HG03095 (cell line): ENCODE results near the gene RPS15.
"Not testable (repeated sequence)": the region's sequence is repeated elsewhere in the genome, so short reads cannot be mapped to it uniquely, and the experiment has no call there.

Experiments used
- ATAC-seq: cut with Tn5 transposase; IDR thresholded peaks from one replicate; pipeline ENCODE4 v1.9.1; 2021; ENCODE audit warnings: moderate library complexity; ENCODE audit not compliant: unreplicated experiment

The RPS15 gene

DNA sequence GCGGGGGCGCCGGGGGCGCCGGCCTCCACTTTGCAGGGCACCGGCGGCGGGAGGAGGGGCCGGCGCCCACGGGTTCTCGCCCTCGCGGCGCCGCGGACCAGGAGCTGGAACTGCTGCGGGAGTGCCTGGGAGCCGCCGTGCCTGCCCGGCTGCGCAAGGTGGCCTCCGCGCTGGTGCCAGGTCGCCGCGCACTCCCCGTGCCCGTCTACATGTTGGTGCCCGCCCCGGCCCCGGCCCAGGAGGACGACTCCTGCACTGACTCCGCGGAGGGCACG is 29.0 kb downstream of the RPS15 start:
- no peak for ATAC-seq

DNA sequence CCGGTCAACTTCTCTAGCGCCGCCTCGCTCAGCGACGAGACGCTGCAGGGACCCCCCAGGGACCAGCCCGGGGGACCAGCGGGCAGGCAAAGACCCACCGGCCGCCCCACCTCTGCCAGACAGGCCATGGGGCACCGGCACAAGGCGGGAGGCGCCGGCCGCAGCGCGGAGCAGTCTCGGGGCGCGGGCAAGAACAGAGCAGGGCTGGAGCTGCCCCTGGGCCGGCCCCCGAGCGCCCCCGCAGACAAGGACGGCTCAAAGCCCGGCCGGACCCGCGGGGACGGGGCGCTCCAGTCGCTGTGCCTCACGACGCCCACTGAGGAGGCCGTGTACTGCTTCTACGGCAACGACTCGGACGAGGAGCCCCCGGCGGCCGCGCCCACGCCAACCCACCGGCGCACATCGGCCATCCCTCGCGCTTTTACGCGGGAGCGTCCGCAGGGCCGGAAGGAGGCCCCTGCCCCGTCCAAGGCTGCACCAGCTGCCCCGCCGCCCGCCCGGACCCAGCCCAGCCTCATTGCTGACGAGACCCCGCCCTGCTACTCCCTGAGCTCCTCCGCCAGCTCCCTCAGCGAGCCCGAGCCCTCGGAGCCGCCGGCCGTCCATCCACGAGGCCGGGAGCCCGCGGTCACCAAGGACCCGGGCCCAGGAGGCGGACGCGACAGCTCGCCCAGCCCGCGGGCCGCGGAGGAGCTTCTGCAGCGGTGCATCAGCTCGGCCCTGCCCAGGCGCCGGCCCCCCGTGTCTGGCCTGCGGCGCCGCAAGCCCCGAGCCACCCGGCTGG is 29.5 kb downstream of the RPS15 start:
- ATAC-seq, result no peak

DNA sequence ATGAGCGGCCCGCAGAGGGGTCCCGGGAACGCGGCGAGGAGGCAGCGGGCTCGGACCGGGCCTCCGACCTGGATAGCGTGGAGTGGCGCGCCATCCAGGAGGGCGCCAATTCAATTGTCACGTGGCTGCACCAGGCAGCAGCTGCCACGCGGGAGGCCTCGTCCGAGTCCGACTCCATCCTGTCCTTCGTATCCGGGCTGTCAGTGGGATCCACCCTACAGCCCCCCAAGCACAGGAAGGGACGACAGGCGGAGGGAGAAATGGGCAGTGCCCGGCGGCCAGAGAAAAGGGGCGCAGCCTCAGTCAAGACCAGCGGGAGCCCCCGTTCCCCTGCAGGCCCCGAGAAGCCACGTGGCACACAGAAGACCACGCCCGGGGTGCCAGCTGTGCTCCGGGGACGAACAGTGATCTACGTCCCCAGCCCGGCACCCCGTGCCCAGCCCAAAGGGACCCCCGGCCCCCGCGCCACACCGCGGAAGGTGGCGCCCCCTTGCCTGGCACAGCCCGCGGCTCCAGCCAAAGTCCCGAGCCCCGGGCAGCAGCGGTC is 30.2 kb downstream of the RPS15 start:
- ATAC-seq, result no peak

DNA sequence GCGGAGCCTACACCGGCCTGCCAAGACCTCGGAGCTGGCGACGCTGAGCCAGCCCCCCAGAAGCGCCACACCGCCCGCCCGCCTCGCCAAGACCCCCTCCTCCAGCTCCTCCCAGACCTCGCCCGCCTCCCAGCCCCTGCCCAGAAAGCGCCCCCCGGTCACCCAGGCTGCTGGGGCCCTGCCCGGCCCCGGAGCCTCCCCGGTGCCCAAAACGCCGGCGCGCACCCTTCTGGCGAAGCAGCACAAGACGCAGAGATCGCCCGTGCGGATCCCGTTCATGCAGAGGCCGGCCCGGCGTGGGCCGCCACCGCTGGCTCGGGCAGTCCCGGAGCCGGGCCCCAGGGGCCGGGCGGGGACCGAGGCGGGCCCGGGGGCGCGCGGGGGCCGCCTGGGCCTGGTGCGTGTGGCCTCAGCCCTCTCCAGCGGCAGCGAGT is 30.6 kb downstream of the RPS15 start:
- no peak for ATAC-seq

DNA sequence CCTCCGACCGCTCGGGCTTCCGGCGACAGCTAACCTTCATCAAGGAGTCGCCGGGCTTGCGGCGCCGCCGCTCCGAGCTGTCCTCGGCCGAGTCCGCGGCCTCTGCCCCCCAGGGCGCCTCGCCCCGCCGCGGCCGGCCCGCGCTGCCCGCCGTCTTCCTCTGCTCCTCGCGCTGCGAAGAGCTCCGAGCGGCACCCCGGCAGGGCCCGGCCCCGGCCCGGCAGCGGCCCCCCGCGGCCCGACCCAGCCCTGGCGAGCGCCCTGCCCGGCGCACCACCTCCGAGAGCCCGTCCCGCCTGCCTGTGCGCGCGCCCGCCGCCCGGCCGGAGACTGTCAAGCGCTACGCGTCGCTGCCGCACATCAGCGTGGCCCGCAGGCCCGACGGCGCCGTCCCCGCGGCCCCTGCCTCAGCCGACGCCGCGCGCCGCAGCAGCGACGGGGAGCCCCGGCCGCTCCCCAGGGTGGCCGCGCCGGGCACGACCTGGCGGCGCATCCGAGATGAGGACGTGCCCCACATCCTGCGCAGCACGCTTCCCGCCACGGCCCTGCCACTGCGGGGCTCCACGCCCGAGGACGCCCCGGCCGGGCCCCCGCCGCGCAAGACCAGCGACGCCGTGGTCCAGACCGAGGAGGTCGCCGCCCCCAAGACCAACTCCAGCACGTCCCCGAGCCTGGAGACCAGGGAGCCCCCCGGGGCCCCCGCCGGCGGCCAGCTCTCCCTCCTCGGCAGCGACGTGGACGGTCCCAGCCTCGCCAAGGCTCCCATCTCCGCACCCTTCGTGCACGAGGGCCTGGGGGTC is 31.3 kb downstream of the RPS15 start:
- no peak for ATAC-seq

DNA sequence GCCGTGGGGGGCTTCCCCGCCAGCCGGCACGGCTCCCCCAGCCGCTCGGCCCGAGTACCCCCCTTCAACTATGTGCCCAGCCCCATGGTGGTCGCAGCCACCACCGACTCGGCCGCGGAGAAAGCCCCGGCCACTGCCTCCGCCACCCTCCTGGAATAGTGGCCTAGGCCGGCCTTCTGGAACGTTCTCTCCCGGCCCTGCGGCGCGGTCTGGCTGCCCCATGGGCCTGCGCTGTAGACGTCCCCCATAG is 31.8 kb downstream of the RPS15 start:
- ATAC-seq, result no peak

DNA sequence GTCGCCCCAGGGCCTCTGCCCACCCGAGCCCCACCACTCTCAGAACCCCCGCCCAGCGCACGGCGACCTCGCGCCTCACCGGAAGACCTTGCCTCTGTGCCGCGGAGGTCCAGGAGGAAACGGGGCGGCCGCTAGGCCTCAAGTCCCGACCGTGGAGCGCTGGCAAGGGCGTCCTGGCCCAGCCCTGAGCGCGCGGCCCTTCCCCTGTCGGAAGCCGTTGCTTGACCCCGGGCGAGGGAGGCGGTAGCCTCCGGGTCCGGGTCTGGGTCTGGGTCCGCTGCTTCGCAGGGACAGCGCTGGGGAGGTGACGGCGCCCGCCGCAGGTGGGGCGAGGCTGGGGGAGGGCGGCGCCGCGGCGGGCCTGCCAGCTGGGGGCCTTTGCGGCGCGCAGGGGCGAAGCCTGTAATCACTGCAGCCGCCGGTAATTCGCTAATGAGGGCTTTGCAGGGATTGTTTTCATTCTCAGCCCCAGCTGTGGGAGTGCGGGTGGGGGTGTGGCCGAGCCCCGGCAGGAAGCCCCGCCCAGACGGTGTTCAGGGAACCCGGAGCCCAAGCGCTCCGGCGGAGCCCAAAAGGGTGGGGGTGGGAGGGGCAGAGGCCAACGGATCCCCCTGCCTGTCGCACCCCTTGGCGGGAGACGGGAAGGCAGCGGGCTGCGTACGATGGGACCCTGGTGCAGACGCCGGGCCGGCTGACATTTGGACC is 32.3 kb downstream of the RPS15 start:
- ATAC-seq, result no peak

DNA sequence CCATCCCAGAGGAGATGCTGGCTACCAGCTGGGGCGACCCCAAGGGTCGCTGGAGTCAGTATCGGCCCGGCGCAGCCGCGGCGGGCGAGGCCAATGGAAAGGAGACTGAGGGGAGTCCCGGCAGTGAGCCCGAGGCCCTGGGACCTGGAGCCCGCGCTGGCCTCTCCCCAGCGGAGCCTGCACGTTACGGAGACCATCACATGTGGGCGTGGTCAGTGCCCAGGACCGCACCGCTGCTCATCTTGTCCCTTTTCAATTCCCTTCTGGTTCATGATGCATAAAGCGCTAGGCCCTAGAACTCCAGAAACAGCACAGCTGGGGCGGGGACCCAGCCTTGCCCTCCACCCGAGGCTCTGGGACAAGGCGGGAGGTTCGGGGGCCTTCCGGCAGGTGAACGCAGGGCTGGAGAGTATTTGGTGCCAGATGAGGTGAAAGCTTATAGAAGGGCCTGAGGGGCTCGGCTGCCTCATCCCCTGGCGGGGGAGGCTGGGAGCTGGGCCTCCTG is 32.9 kb downstream of the RPS15 start:
- ATAC-seq, result no peak

DNA sequence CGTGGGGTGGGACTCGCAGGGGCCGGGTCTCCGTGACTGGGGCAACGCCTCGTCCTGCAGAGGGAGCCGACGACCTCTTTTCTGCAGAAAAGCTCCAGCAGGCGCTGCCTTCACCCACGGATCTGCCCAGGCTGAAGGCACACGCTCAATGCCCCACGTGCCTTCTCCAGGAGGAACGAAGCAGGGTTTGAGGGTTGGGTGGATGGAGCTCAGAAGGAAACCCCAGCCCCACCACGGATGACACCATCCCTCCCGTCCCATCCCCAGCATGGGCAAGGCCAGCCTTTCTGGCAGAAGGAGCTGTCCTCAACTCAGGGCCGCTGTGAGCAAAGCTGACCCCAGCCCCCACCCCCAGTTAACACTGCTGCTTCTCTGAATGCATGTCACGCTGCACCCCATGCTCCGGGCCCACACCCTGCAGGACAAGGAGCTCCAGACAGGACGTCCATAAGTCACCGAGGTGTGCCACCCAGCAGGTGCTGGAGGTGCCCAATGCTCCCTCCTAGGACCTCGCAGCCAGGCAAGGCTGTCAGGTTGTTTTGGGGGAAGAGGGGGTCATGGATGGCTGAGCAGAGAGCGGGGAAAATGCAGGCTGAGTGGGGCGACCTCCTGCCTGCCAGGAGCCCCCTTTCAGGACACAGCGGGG is 33.4 kb downstream of the RPS15 start:
- no peak for ATAC-seq

DNA sequence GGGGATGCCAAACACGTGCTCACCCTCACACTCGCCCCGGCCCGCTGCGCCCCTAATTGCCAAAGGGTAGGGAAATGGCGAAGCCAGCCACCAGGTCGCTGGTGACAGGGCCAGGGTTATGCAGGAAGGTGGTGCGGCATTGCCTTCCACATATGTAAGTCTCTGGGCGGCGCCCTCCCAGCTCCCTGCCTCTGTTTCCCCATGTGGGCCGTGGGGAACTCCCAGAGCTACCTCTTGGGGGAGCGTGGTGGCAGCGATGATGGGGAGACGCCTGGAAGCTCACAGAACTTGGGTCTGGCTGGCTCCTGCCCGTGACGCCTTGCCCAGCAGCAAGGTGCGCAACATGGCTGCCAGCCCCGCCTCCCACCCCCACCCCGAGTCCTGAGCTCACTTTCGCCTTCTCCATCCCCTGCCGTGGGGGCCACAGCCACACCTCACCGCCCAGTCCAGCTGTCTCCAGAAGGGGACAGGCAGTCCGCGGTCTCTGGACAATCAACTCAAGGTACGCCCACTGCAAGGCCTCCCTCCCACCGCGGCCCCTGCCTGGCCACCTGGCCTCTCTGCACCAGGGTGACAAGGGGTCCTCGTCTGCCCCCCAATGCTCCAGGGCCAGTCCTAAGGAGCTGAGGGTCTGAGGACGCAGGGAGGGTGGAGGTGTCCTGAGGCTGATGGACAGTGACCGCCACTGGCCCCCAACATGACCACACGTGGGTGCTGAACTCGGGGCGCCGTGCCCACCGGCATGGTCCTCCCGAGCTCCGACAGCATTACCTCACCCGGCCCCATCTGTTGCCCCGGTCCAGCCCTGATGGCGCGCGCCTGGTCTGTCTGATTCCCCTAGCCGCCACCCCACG is 34.3 kb downstream of the RPS15 start:
- no peak for ATAC-seq

DNA sequence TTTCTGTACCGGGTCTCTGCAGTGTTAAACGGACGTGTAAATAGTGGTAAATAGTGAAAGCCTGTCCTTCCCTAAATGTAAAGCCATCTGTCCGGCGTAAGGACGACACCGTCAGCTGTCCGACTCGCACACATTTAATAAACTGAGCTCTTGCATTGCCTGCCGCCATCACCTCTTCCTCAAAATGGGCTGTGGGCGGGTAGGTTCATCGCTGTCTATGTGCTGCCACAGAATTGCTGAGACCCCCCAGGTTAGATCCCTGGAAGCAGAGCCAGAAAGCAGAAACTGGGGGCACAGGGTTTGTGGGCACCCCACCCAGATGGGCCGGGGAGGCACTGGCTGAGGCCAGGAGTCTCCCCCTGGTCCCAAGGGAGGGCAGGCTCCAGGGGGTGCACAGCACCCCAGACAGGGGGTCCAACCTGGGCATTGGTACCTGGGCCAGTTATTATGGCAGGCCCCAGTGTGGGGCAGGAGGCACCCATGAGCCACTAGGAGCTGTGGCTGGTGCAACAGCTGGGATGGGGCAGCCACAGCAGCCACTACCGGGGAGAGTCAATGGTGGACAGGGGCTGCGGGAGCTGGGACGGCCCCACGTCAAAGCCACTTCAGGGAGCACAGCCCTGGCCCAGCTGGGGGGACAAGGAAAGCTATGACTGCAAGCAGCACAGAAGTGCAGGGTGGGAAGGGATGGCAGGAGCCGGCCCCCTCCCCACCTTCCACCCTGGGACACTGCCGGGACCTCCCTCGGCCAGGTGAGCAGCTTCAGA is 35.1 kb downstream of the RPS15 start:
- ATAC-seq, result no peak

DNA sequence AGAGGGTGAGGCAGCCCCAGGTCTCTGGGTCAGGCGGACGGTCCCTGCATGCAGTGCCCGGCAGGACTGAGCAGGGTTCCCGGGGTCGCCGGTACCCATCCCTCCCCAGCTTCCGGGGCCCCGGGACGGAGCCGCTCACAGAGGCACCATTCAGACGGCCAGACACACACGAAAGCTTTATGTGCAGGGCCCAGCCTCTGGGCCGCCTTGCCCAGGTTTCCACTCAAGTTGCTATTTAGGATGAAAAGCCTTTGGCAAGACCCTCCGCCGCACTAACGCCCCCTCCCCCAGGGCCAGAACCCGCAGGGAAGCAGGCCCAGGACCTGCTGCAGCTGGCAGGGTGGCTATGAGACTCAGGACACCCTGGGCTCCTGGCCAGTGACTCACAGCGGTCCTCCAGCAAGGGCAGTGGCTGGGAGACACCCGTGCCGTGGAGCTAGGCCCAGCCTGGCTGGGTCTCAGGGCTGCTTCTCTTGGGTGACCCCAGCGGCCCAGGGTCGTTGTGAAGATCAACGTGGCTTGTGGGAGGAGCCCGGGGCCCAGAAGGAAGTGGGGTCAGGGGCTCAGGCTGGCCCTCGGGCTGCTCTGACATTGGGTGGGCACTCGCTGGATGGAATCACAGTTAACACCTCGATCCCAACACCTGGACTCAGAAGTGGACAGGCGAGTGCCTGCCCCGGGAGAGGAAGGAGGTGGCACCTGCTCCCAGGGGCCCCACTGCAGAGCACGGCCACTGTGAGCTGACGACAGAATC is 36.0 kb downstream of the RPS15 start:
- no peak for ATAC-seq

DNA sequence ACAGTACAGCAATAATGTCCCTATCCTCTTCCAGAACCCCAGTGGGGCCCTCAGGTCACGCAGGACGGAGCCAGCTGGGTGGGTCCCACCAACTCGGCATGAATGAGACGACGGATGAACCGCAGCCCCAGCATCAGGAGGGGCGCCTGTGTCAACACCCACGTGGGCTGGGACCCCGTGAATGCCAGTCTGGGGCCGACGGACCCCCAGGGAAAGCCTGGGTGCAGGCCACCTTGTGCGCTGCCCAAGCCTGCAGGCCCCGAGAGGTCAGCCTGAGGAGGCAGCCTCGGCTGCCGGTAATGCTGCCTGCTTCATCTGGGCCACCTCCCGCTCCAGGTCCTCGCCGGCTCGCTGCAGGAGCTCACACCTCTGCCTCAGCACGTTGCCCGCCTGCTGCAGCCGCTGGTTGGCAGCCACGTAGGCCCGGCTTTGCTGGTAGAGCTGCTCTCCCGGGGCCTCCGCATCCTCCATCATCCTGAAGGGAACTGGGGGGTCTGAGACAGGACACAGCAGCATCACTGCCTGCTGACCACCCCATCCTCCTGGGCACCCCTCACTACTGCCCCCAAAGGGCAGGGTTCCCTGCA is 36.7 kb downstream of the RPS15 start:
- no peak for ATAC-seq

DNA sequence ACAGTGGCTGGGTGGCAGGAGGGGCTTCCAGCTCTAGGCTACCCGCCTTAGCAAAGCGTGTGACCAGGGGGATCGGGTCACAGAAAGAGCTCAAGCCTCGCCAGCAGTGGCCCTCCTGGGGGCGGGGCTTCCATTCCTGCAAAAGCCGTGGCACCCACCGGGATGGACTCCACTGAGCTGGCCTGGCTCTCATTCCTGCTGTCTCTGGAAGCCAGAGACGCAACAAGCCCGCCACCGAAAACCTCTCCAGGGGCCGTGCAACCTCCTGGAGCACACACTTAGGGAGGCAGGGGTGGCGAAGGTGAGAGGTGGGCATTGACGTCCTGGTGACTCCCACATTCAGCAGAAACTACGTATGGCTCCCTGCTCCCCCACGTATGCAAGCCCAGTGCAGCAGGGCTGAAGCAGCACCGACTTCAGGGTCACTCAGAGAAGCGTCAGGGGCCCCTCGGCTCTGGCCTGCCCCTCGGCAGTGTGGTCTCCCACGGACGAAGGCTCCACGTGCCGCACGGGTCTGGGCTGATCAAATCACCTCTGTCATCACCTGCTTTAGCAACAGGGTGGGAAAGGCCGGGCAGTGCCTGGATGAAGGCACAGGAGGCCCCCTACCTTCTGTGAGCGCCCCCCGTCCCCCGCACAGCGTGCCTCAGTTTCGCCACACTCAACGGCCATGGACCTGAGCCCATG is 37.7 kb downstream of the RPS15 start:
- no peak for ATAC-seq

DNA sequence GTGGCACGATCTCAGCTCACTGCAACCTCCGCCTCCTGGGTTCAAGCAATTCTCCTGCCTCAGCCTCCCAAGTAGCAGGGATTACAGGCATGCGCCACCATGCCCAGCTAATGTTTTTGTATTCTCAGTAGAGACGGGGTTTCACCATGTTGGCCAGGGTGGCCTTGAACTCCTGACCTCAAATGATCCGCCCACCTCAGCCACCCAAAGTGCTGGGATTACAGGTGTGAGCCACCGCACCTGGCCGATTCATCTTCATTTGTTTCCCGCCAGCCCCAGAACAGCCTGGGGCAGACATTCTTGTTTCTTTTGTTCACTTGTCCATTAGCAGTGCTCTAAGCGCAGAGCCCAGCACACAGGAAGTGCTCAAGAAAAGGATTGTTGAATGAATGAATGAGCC is 38.9 kb downstream of the RPS15 start:
- not testable (repeated sequence) for ATAC-seq

DNA sequence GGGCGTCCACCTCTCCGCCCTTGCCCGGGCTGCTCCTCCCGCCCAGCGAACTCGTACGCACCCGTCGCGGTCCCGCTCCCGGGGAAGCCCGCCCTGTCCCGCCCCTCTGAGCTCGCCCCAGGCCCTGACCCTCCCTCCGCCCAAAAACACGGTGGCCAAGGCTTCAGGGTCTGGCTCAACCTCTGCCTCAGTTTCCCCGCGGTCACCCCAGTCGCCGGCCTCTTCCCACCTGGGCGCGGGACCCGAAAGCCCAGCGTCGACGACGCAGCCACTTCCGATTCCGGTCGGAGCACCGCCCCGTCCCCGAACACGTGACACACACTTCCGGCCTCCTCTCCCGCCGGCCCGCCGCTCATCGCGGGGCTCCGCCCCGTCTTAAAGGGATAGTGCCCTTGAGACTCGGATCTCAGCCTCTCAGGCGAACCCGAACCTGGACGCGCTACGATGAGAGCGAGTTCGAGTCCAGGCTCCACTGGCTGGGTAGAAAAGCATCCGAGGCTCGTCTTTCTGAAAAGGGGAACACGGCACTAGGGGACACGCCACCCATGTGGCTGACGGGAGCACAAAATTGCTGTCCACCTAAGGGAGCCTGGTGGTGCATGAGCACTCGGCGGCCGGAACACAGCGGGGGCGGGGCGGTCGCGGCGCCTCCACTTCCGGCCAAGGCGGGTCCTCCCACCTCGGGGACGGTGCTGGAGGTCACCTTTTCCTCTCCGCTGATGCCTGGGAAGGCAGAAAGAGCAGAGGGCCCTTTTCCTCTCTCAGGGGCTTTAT is 40.9 kb downstream of the RPS15 start, which contains the start of gene C19orf25:
Gene C19orf25, minus strand, starts transcription at position 282 of the 774 bp plus-strand sequence. CDS start 312 bp downstream, outside the sequence.
- ATAC-seq, result peak; percentile 78
